ENCODE results near the gene TENM3.

DNA sequence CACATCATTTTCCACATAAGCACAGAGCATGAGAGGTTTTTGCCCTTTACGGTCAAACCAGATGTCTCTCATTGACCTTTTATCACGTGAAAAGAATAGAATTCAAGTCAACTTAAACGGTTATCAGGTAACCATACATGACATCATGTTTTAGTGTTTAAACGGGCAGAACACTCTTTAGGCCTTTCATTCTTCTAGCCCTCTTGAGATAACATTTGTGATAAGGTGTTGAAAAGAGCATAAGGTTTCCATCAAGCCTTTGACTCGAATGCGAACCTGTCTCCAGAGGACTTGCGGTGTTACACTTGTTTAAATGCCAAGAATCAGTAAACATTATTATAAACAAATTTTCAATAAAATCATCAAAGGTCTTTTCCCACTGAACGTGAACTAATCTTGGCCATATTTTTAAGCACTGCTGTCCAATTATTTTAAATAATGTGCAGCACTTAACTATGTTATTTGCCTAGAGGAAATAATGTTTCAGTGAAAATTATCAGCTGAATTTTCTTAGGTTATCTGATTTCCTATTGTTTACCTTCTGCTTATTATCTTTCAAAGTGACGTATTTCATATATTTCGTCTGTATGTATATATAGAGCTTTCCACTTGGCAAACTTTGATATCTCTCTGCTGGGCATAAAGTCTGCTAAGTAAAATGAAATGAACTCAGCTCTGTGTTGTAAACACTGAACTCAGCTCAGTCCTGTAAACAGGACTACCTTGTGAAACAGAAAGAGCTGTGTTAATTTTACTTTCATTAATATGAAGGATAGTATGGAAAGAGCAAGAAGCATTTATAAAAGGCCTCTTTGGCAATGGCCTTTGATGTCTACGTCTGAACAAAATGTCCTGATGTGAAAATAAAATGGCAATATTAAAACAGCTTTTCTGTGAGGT, 33.3 kb downstream of the TENM3 start:
- TF ChIP-seq, protein P1, sequence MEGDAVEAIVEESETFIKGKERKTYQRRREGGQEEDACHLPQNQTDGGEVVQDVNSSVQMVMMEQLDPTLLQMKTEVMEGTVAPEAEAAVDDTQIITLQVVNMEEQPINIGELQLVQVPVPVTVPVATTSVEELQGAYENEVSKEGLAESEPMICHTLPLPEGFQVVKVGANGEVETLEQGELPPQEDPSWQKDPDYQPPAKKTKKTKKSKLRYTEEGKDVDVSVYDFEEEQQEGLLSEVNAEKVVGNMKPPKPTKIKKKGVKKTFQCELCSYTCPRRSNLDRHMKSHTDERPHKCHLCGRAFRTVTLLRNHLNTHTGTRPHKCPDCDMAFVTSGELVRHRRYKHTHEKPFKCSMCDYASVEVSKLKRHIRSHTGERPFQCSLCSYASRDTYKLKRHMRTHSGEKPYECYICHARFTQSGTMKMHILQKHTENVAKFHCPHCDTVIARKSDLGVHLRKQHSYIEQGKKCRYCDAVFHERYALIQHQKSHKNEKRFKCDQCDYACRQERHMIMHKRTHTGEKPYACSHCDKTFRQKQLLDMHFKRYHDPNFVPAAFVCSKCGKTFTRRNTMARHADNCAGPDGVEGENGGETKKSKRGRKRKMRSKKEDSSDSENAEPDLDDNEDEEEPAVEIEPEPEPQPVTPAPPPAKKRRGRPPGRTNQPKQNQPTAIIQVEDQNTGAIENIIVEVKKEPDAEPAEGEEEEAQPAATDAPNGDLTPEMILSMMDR (IDR thresholded peaks at IDR 0.05), result no peak
- no peak for TF ChIP-seq ZFX (IDR thresholded peaks at IDR 0.05; ENCODE audit: borderline replicate concordance)
